ENCODE results near the gene RIIAD1.

- TF ChIP-seq CTCF (IDR thresholded peaks at IDR 0.05) (no peak), ZBTB21 (CRISPR knock-in tag; IDR thresholded peaks at IDR 0.05; ENCODE audit: borderline replicate concordance) (no peak), PRRX2 (CRISPR knock-in tag; IDR thresholded peaks at IDR 0.05) (no peak), ATF3 (CRISPR knock-in tag; conservative IDR thresholded peaks at IDR 0.05) (no peak), MAX (CRISPR knock-in tag; IDR thresholded peaks at IDR 0.05) (no peak), ZNF317 (CRISPR knock-in tag; IDR thresholded peaks at IDR 0.05; ENCODE audit: borderline replicate concordance, low read depth) (no peak), E2F1 (CRISPR knock-in tag; IDR thresholded peaks at IDR 0.05) (no peak), AFF4 (CRISPR knock-in tag; IDR thresholded peaks at IDR 0.05; ENCODE audit: borderline replicate concordance) (no peak)
Observed at GRCh38 chr1:151689494-151689893, 31.8 kb upstream of the RIIAD1 start.
